Mammary epithelial cell (primary cell): ENCODE results near the gene SPTBN1.

Experiments used
- EZH2 ChIP-seq: IDR thresholded peaks from 2 replicates; pipeline ENCODE4 v1.6.1; 2012; ENCODE audit warnings: low read length, inconsistent platforms, borderline replicate concordance
- TF ChIP-seq, protein P1 (sequence below), 2 donors: IDR thresholded peaks in 1 of 2; conservative IDR thresholded peaks in 1 of 2; 2 replicates each; pipeline ENCODE4 v1.5.1; 2011 to 2012; ENCODE audit warnings: inconsistent platforms in 2 of 2, low read length in 2 of 2, mild to moderate bottlenecking in 2 of 2, control low read depth in 1 of 2, low read depth in 1 of 2; ENCODE audit not compliant: insufficient read depth in 1 of 2; ENCODE audit errors: extremely low read depth in 1 of 2

DNA sequence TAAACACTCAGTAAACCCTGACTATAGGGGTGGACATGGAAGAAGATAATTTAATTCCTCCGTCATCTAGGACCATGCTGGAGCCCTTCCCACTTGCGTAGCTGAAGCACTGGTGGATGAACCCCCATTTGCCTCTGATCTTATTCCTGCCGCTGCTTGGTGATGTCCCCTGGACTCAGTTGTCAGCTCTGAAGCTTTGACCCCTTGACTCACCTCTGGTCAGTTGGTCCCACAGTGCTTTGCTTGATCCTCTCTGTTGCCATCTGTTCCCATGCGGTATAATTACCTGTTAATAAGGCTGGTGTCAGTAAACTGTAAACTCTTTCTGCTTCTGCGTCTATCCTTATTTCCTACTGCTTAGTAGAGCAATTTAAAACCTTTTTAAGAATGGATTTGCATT, 126.9 kb downstream of the SPTBN1 start:
- TF ChIP-seq, protein P1, sequence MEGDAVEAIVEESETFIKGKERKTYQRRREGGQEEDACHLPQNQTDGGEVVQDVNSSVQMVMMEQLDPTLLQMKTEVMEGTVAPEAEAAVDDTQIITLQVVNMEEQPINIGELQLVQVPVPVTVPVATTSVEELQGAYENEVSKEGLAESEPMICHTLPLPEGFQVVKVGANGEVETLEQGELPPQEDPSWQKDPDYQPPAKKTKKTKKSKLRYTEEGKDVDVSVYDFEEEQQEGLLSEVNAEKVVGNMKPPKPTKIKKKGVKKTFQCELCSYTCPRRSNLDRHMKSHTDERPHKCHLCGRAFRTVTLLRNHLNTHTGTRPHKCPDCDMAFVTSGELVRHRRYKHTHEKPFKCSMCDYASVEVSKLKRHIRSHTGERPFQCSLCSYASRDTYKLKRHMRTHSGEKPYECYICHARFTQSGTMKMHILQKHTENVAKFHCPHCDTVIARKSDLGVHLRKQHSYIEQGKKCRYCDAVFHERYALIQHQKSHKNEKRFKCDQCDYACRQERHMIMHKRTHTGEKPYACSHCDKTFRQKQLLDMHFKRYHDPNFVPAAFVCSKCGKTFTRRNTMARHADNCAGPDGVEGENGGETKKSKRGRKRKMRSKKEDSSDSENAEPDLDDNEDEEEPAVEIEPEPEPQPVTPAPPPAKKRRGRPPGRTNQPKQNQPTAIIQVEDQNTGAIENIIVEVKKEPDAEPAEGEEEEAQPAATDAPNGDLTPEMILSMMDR (conservative IDR thresholded peaks at IDR 0.05 in 1 of 2, IDR thresholded peaks at IDR 0.05 in 1 of 2; ENCODE audit: extremely low read depth in 1 of 2, insufficient read depth in 1 of 2, low read depth in 1 of 2, low read length in 2 of 2), result no peak
- no peak for TF ChIP-seq EZH2
